ENCODE measurements around the gene IDI1.

The IDI1 gene

GRCh38 chr10:1095498-1095897, 46.6 kb upstream of the IDI1 start:
- H3K4me2 ChIP-seq (ENCODE audit: low read depth, low read length), result no peak overlapping the region
- no peak overlapping the region for H2AFZ ChIP-seq (ENCODE audit: low read length)
- H3K27ac ChIP-seq (ENCODE audit: low read length), result no peak overlapping the region
- no peaks in the 10 kb centered on the region for H3K9me3 ChIP-seq (replicated peaks; ENCODE audit: insufficient read depth, low read length)
- H3F3A ChIP-seq (ENCODE audit: insufficient read depth, low read length), result no peaks in the 10 kb centered on the region
- H3K36me3 ChIP-seq (replicated peaks; ENCODE audit: insufficient read depth, low read length), result peaks cover 7% of the 10 kb centered on the region
- H3K27me3 ChIP-seq (replicated peaks; ENCODE audit: insufficient read depth, low read length), result no peaks in the 10 kb centered on the region
- H4K20me1 ChIP-seq (ENCODE audit: insufficient read depth, low read length), result no peaks in the 10 kb centered on the region
- 0 out of 2 replicates have a peak, but pooled peaks cover 3% of the 10 kb centered on the region for H3K79me2 ChIP-seq (ENCODE audit: low read length)
- no peak for DNase-seq
- H3K9ac ChIP-seq (ENCODE audit: low read length), result no peak overlapping the region
- TF ChIP-seq EZH2phosphoT487 (IDR thresholded peaks at IDR 0.05; ENCODE audit: low read length) (no peak), CTCF (IDR thresholded peaks at IDR 0.05; ENCODE audit: low read length) (no peak), EZH2 (optimal IDR thresholded peaks at IDR 0.05; ENCODE audit: low read depth, low read length) (no peak)
- no peaks in the 10 kb centered on the region for H3K4me1 ChIP-seq (ENCODE audit: low read length)
- no peak overlapping the region for H3K4me3 ChIP-seq (ENCODE audit: low read length)
- H3K9me2 ChIP-seq (replicated peaks; ENCODE audit: insufficient read depth, low read length), result no peaks in the 10 kb centered on the region

- Histone ChIP-seq H3F3A (ENCODE audit: insufficient read depth, low read length) (no peaks in the 10 kb centered on the region), H3K36me3 (replicated peaks; ENCODE audit: insufficient read depth, low read length) (peaks cover 7% of the 10 kb centered on the region), H3K27me3 (replicated peaks; ENCODE audit: insufficient read depth, low read length) (no peaks in the 10 kb centered on the region), H3K27ac (ENCODE audit: low read length) (no peak overlapping the region), H3K9ac (ENCODE audit: low read length) (no peak overlapping the region), H3K4me3 (ENCODE audit: low read length) (no peak overlapping the region), H3K9me3 (replicated peaks; ENCODE audit: insufficient read depth, low read length) (no peaks in the 10 kb centered on the region), H3K4me1 (ENCODE audit: low read length) (no peaks in the 10 kb centered on the region), H3K4me2 (ENCODE audit: low read depth, low read length) (no peak overlapping the region), H3K79me2 (ENCODE audit: low read length) (no peaks in the 10 kb centered on the region; the same call in 1 of the 2 replicates), H3K9me2 (replicated peaks; ENCODE audit: insufficient read depth, low read length) (no peaks in the 10 kb centered on the region), H4K20me1 (ENCODE audit: insufficient read depth, low read length) (no peaks in the 10 kb centered on the region), H2AFZ (ENCODE audit: low read length) (no peak overlapping the region)
- TF ChIP-seq EZH2 (optimal IDR thresholded peaks at IDR 0.05; ENCODE audit: low read depth, low read length) (no peak), CTCF (IDR thresholded peaks at IDR 0.05; ENCODE audit: low read length) (no peak), EZH2phosphoT487 (IDR thresholded peaks at IDR 0.05; ENCODE audit: low read length) (no peak)
- no peak for DNase-seq
Measured at GRCh38 chr10:1094112-1095057, 45.5 kb upstream of the IDI1 start.

- Histone ChIP-seq H2AFZ (ENCODE audit: low read length) (no peak overlapping the region), H3K4me3 (ENCODE audit: low read length) (no peak overlapping the region), H3K9me2 (replicated peaks; ENCODE audit: insufficient read depth, low read length) (no peaks in the 10 kb centered on the region), H3K4me1 (ENCODE audit: low read length) (no peaks in the 10 kb centered on the region), H3K27me3 (replicated peaks; ENCODE audit: insufficient read depth, low read length) (no peaks in the 10 kb centered on the region), H3K9ac (ENCODE audit: low read length) (no peak overlapping the region), H3K4me2 (ENCODE audit: low read depth, low read length) (no peak overlapping the region), H3K36me3 (replicated peaks; ENCODE audit: insufficient read depth, low read length) (peaks cover 7% of the 10 kb centered on the region), H3F3A (ENCODE audit: insufficient read depth, low read length) (no peaks in the 10 kb centered on the region), H4K20me1 (ENCODE audit: insufficient read depth, low read length) (no peaks in the 10 kb centered on the region), H3K79me2 (ENCODE audit: low read length) (no peaks in the 10 kb centered on the region; the same call in 1 of the 2 replicates), H3K27ac (ENCODE audit: low read length) (no peak overlapping the region), H3K9me3 (replicated peaks; ENCODE audit: insufficient read depth, low read length) (no peaks in the 10 kb centered on the region)
- TF ChIP-seq CTCF (IDR thresholded peaks at IDR 0.05; ENCODE audit: low read length), result no peak
- no peak for TF ChIP-seq EZH2phosphoT487 (IDR thresholded peaks at IDR 0.05; ENCODE audit: low read length)
- no peak for TF ChIP-seq EZH2 (optimal IDR thresholded peaks at IDR 0.05; ENCODE audit: low read depth, low read length)
- DNase-seq, result no peak
Measured at GRCh38 chr10:1093696-1094095, 44.8 kb upstream of the IDI1 start.

All from MM.1S (cell line).